A549 (cell line): ENCODE data around the gene SULF2. TPM values are rescaled to one million over a fixed set of nuclear protein-coding genes. Genes with fewer than 3 reads are reported as not detected.

ENCODE experiments used
- ATAC-seq, 2 experiments: fragments of 200-7000 bp in 1 of 2; fragments of >200 bp in 1 of 2; cut with Nextera tagmentation in 1 of 2; cut with Tn5 transposase in 1 of 2; 3 replicates each; pipeline versions ENCODE4 v1.8.0 to v1.9.1; 2018 to 2020; ENCODE audit warnings: mild to moderate bottlenecking in 1 of 2, moderate library complexity in 1 of 2
- CTCF ChIA-PET: fragments of 300-600 bp; sonication (Branson Sonifier 250); formaldehyde crosslinking; extraction: SDS; loops from one replicate; lab custom pipeline; 2021; ENCODE audit warnings: antibody characterized with exemption, inconsistent platforms; lab: Yijun Ruan, JAX
- POLR2A ChIA-PET: fragments of 350-600 bp; formaldehyde crosslinking; extraction: SDS; loops from one replicate; lab custom pipeline; 2021; ENCODE audit warnings: antibody characterized with exemption, inconsistent platforms; lab: Yijun Ruan, JAX
- DNase-seq, 2 experiments: peaks; one replicate each; pipeline versions ENCODE4 v3.0.0 to v3.0.0-alpha.2; 2011 to 2016; ENCODE audit warnings: low read depth in 1 of 2, low spot score in 1 of 2
- FAIRE-seq: peaks from 2 replicates; lab custom pipeline; 2011; peaks lifted over from hg19 to GRCh38; lab: Jason Lieb, UNC
- H3K27ac ChIP-seq, 2 experiments: fragments of >200 bp; sonication (Bioruptor Twin); formaldehyde crosslinking; 3 replicates each; pipeline ENCODE4 v1.5.1; 2016 to 2017
- H3K4me1 ChIP-seq: fragments of >200 bp; sonication (Bioruptor Twin); formaldehyde crosslinking; 3 replicates; pipeline ENCODE4 v1.6.1; 2016
- H3K4me2 ChIP-seq: fragments of >200 bp; sonication (Bioruptor Twin); formaldehyde crosslinking; 3 replicates; pipeline ENCODE4 v1.6.1; 2016
- H3K4me3 ChIP-seq: fragments of >200 bp; sonication (Bioruptor Twin); formaldehyde crosslinking; 3 replicates; pipeline ENCODE4 v1.5.1; 2016
- H3K9me3 ChIP-seq: fragments of >200 bp; sonication (Bioruptor Twin); formaldehyde crosslinking; 3 replicates; pipeline ENCODE4 v1.6.1; 2016
- ATOH8 ChIP-seq: fragments of 250-450 bp; sonication (Bioruptor Pico); IDR thresholded peaks from 2 replicates; pipeline ENCODE4 v1.5.0; 2020; ENCODE audit warnings: low read depth, mild to moderate bottlenecking, moderate library complexity
- BHLHE40 ChIP-seq: IDR thresholded peaks from 2 replicates; pipeline ENCODE4 v1.6.1; 2012; ENCODE audit warnings: low read depth, low read length, inconsistent platforms
- CHD4 ChIP-seq: fragments of 200-600 bp; sonication (generic); IDR thresholded peaks from 2 replicates; pipeline ENCODE4 v1.6.1; 2016; ENCODE audit warnings: antibody characterized with exemption, mild to moderate bottlenecking, borderline replicate concordance
- E2F6 ChIP-seq: IDR thresholded peaks from 2 replicates; pipeline ENCODE4 v1.6.1; 2012; ENCODE audit warnings: low read depth, borderline replicate concordance
- EHF ChIP-seq: fragments of 250-450 bp; sonication (Bioruptor Pico); IDR thresholded peaks from 2 replicates; pipeline ENCODE4 v1.5.0; 2020; ENCODE audit warnings: mild to moderate bottlenecking
- EP300 ChIP-seq, 2 experiments: fragments of >200 bp; sonication (Bioruptor Twin); formaldehyde crosslinking; IDR thresholded peaks; 2 replicates in 1 of 2; 3 replicates in 1 of 2; pipeline ENCODE4 v1.6.1; 2016 to 2017
- ESRRA ChIP-seq: fragments of 150-350 bp; IDR thresholded peaks from 2 replicates; pipeline ENCODE4 v1.6.1; 2014; ENCODE audit warnings: mild to moderate bottlenecking, low read length, borderline replicate concordance
- FOSB ChIP-seq: fragments of 250-450 bp; sonication (Bioruptor Pico); IDR thresholded peaks from 2 replicates; pipeline ENCODE4 v1.5.0; 2020; ENCODE audit warnings: mild to moderate bottlenecking, moderate library complexity
- FOXS1 ChIP-seq: fragments of 250-450 bp; sonication (Bioruptor Pico); IDR thresholded peaks from 2 replicates; pipeline ENCODE4 v1.5.0; 2020; ENCODE audit warnings: mild to moderate bottlenecking, moderate library complexity
- GATA3 ChIP-seq: IDR thresholded peaks from 2 replicates; pipeline ENCODE4 v1.6.1; 2012; ENCODE audit warnings: borderline replicate concordance
- HMGXB4 ChIP-seq: fragments of 250-450 bp; sonication (Bioruptor Pico); IDR thresholded peaks from 2 replicates; pipeline ENCODE4 v1.5.0; 2021; ENCODE audit warnings: mild to moderate bottlenecking, moderate library complexity, borderline replicate concordance
- HOXB13 ChIP-seq: fragments of 250-450 bp; sonication (Bioruptor Pico); IDR thresholded peaks from 2 replicates; pipeline ENCODE4 v1.5.0; 2020; ENCODE audit warnings: low read depth, mild to moderate bottlenecking, moderate library complexity
- HOXB5 ChIP-seq: fragments of 250-450 bp; sonication (Bioruptor Pico); IDR thresholded peaks from 2 replicates; pipeline ENCODE4 v1.5.0; 2020; ENCODE audit warnings: mild to moderate bottlenecking, moderate library complexity
- JUN ChIP-seq, 2 experiments: fragments of >200 bp; sonication (Bioruptor Twin); formaldehyde crosslinking; IDR thresholded peaks; 2 replicates in 1 of 2; 3 replicates in 1 of 2; pipeline ENCODE4 v1.6.1; 2016 to 2017
- KDM1A ChIP-seq: fragments of 200-600 bp; sonication (generic); IDR thresholded peaks from 2 replicates; pipeline ENCODE4 v1.6.1; 2016; ENCODE audit warnings: low read depth, mild to moderate bottlenecking
- MAZ ChIP-seq: fragments of 150-350 bp; IDR thresholded peaks from 2 replicates; pipeline ENCODE4 v1.6.1; 2014; ENCODE audit warnings: antibody characterized with exemption, low read depth, low read length, borderline replicate concordance
- NPAS2 ChIP-seq: fragments of 250-450 bp; sonication (Bioruptor Pico); IDR thresholded peaks from 2 replicates; pipeline ENCODE4 v1.8.0; 2022; ENCODE audit warnings: mild to moderate bottlenecking, moderate library complexity, borderline replicate concordance
- NR3C1 ChIP-seq: fragments of >200 bp; sonication (Bioruptor Twin); formaldehyde crosslinking; IDR thresholded peaks from 3 replicates; pipeline ENCODE4 v1.6.1; 2017
- PHF8 ChIP-seq: fragments of 200-600 bp; sonication (generic); IDR thresholded peaks from 2 replicates; pipeline ENCODE4 v1.6.1; 2016; ENCODE audit warnings: low read depth, mild to moderate bottlenecking, antibody characterized with exemption, moderate library complexity, borderline replicate concordance
- RCOR1 ChIP-seq: fragments of 150-350 bp; IDR thresholded peaks from 2 replicates; pipeline ENCODE4 v1.6.1; 2014; ENCODE audit warnings: antibody characterized with exemption, low read length, low read depth
- SREBF2 ChIP-seq: fragments of 450-650 bp; IDR thresholded peaks from 2 replicates; pipeline ENCODE4 v1.6.1; 2014; ENCODE audit warnings: mild to moderate bottlenecking, moderate library complexity
- TFCP2L1 ChIP-seq: fragments of 250-450 bp; sonication (Bioruptor Pico); IDR thresholded peaks from 2 replicates; pipeline ENCODE4 v1.5.0; 2021; ENCODE audit warnings: mild to moderate bottlenecking
- TP53 ChIP-seq: fragments of 250-450 bp; sonication (Bioruptor Pico); IDR thresholded peaks from 2 replicates; pipeline ENCODE4 v1.5.0; 2021; ENCODE audit warnings: mild to moderate bottlenecking, moderate library complexity
- ZNF302 ChIP-seq: fragments of 250-450 bp; sonication (Bioruptor Pico); IDR thresholded peaks from 2 replicates; pipeline ENCODE4 v1.9.0; 2021; ENCODE audit warnings: inconsistent platforms, mild to moderate bottlenecking, moderate library complexity
- ZSCAN20 ChIP-seq: fragments of 250-450 bp; sonication (Bioruptor Pico); IDR thresholded peaks from 2 replicates; pipeline ENCODE4 v1.8.0; 2022; ENCODE audit warnings: mild to moderate bottlenecking, moderate library complexity
- WGBS: methylation state at CpG from one replicate; pipeline ENCODE4 v1.1.6; 2017; ENCODE audit errors: missing lambda C conversion rate; 5-methylcytosine and 5-hydroxymethylcytosine counted together
- polyA plus RNA-seq, 4 experiments: library from polyadenylated mRNA; depleted of rRNA in 3 of 4; stranded (reverse); fragments of >200 nt; fragmentation: RNase III in 1 of 4; extraction: RNeasy Plus Mini Kit Qiagen cat#74134 plus additional on column Dnase treatment in 1 of 4; gene quantifications; 2 replicates in 3 of 4; 3 replicates in 1 of 4; pipeline ENCODE4 v1.2.3, GENCODE V29; 2011 to 2017
- TF ChIP-seq, protein P1 (sequence below): fragments of 150-350 bp; IDR thresholded peaks from 2 replicates; pipeline ENCODE4 v1.6.1; 2014; ENCODE audit warnings: low read depth, mild to moderate bottlenecking, low read length

SULF2 gene
- polyA plus RNA-seq, 2 of the 4 experiments (the other 2 are of a cell fraction), result 5.8 to 16.8 TPM

DNA sequence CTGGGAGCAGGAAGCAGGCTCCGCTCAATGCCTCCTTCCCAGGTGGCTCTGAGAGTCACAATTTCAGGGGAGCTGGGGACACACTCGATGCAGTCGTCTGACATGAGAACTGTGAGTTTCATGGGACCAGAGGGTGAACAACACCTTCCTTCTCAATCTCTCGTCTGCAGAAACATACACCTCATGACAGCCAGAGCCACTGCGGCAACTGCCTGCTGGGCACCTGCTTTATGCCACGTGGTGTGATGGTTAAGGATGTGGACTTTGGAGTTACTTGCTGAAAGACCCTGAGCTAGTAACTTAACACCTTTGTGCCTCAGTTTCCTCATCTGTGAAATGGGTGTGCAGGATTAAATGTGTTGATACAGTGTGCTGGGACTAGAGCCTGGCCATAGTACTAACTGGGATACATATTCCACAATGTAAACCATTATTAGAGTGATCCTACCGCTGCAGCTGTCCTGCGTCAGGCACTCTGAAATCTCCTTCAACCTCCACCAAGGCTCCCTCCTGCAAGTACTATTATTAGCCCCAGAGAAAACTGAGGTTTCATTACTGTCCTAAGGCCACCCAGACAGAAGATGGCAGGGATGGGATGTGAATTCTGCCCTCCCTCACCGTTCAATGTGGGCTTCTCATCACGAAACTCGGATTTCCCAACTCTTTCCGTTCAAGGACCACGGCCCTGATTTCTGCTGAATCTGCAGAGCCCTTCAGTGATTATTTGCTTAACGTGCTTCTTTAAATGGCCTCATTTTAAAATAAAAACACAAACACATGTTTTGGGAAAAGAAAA, 24.4 kb downstream of the SULF2 start:
- Histone ChIP-seq H3K4me1 (no peaks in the 10 kb centered on the region; the same call in 2 of the 3 replicates), H3K4me2 (no peak overlapping the region), H3K27ac (no peak overlapping the region), H3K4me3 (no peak overlapping the region), H3K9me3 (no peaks in the 10 kb centered on the region)
- WGBS, result 49% methylated on average over 14 of the region's 14 CpGs
- DNase-seq (no peak), FAIRE-seq (no peak), ATAC-seq (no peak)
- no peak for TF ChIP-seq CHD4
- TF ChIP-seq FOXS1 (CRISPR knock-in tag), result no peak
- no peak for TF ChIP-seq JUN (IDR thresholded peaks at IDR 0.05)
- TF ChIP-seq TP53 (CRISPR knock-in tag), result no peak
- no peak for TF ChIP-seq E2F6
- no peak for TF ChIP-seq MAZ
- no peak for TF ChIP-seq PHF8
- TF ChIP-seq EP300 (IDR thresholded peaks at IDR 0.05), result no peak
- TF ChIP-seq SREBF2, result no peak
- TF ChIP-seq HOXB5 (CRISPR knock-in tag), result no peak
- no peak for TF ChIP-seq EHF (CRISPR knock-in tag)
- no peak for TF ChIP-seq ZNF302 (CRISPR knock-in tag)
- TF ChIP-seq ESRRA, result no peak
- TF ChIP-seq HMGXB4 (CRISPR knock-in tag), result no peak
- TF ChIP-seq NPAS2 (CRISPR knock-in tag), result no peak
- no peak for TF ChIP-seq KDM1A
- TF ChIP-seq BHLHE40, result no peak
- ChIA-PET CTCF (interaction anchor here (0.7 to 2.2 kb wide), 8 partner anchors 10 to 860 kb away, joined by 3 to 8 read pairs (median 4); no protein-coding TSS in a partner anchor), POLR2A (no interaction called here)

- Histone ChIP-seq H3K4me1 (no peaks in the 10 kb centered on the region), H3K9me3 (no peaks in the 10 kb centered on the region), H3K4me2 (no peak overlapping the region), H3K4me3 (no peak overlapping the region), H3K27ac (no peak overlapping the region)
- CTCF ChIA-PET, result interaction anchor here (0.7 to 2.2 kb wide), 4 partner anchors 24 to 862 kb away, joined by 3 to 8 read pairs (median 6); no protein-coding TSS in a partner anchor
- no peak for FAIRE-seq
- POLR2A ChIA-PET, result no interaction called here
- ATAC-seq, result no peak; a peak in 1 of 6 replicates
- TF ChIP-seq E2F6, result no peak
- no peak for TF ChIP-seq FOXS1 (CRISPR knock-in tag)
- no peak for TF ChIP-seq SREBF2
- TF ChIP-seq ZSCAN20 (CRISPR knock-in tag), result no peak
- TF ChIP-seq MAZ, result no peak
- TF ChIP-seq KDM1A, result no peak
- TF ChIP-seq GATA3, result no peak
- no peak for TF ChIP-seq BHLHE40
- no peak for TF ChIP-seq FOSB (CRISPR knock-in tag)
- TF ChIP-seq EHF (CRISPR knock-in tag), result no peak
- TF ChIP-seq RCOR1, result no peak
- no peak for TF ChIP-seq HOXB13
- no peak for TF ChIP-seq ESRRA
- no peak for TF ChIP-seq TFCP2L1
- TF ChIP-seq, protein P1, sequence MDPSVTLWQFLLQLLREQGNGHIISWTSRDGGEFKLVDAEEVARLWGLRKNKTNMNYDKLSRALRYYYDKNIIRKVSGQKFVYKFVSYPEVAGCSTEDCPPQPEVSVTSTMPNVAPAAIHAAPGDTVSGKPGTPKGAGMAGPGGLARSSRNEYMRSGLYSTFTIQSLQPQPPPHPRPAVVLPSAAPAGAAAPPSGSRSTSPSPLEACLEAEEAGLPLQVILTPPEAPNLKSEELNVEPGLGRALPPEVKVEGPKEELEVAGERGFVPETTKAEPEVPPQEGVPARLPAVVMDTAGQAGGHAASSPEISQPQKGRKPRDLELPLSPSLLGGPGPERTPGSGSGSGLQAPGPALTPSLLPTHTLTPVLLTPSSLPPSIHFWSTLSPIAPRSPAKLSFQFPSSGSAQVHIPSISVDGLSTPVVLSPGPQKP, result no peak
- TF ChIP-seq ATOH8 (CRISPR knock-in tag), result no peak
- TF ChIP-seq NR3C1, result no peak
- WGBS, result 57% methylated on average over 21 of the region's 21 CpGs
- DNase-seq, result no peak
These were observed 26.5 kb downstream of the SULF2 start for GRCh38 chr20:47758517-47759450.
